Amniotic epithelial cell (primary cell): ENCODE data around the gene POLG.
A peak's percentile ranks its signal among the peaks of the same experiment; 100 is the strongest.

ENCODE experiments used
- DNase-seq: peaks from one replicate; pipeline ENCODE4 v3.0.0-alpha.2; 2010; ENCODE audit warnings: low read depth

POLG gene

DNA sequence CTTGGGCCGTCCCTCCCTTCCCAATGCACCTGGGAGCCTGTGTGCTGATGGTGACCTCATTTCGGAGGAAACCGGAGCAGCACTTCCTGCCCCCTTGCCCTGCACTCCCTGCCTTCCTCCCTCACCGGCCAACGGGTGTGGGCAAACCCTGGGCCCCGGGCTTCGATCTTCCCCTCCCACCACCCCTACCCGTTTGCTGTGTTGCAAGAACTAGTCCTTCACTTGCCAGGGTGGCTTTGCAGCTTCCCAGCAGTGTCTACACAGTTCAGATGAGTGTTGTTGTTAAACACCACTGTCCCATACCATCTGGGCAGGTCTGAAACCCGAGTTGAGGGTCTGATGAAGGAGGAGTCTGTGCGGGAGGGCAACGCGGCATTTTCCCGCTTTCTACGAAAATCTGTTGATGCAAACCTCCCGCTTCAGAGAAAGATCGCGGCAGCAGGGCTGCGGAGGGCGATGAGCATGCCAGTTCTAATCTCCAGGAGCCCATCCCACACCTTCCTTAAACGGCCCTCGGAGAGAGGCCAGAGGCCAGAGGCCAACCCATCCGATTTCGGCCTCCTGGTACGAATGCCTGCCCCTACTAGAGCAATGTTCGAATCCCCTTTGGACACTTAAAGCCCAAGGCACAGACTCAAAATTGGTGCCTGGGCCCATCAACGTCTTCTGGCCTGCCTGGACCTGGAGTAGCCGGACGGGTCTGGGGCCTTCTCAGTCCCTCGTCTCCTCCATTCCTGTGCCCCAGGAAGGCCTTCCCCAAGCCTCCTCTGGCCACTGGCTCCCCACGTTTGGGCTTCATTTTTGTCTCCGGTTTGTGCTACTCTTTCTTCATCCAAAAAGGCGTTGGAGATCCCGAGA is 35.7 kb upstream of the POLG start:
- no peak for DNase-seq

DNA sequence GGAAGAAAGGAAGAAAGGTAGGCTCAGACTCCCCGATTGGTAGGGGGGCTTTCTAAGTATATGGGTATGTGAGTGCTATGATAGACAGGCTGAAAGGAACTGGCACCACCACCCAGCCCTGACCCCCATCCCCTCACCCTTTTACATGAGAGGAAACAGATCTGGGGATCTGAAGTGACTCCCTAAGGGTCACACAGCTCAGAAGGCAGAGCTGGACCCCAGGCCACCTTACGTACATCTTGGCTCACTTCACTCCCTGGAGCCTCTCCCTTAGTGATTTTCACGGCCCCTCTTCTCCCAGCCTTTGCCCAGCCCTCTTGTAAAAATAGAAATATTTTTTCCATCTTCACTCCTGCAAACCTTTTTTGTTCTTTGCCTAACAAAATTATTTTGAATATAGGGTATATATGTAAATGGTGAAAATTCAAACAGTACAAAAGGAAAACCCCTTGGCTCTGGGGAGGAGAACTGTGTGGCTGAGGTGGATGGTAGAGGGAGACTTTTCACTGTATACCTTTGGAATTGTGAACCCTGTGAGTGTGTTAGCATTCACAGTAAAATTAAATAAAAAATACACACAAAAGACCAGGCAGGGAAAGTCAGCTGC is 34.8 kb upstream of the POLG start:
- no peak for DNase-seq

DNA sequence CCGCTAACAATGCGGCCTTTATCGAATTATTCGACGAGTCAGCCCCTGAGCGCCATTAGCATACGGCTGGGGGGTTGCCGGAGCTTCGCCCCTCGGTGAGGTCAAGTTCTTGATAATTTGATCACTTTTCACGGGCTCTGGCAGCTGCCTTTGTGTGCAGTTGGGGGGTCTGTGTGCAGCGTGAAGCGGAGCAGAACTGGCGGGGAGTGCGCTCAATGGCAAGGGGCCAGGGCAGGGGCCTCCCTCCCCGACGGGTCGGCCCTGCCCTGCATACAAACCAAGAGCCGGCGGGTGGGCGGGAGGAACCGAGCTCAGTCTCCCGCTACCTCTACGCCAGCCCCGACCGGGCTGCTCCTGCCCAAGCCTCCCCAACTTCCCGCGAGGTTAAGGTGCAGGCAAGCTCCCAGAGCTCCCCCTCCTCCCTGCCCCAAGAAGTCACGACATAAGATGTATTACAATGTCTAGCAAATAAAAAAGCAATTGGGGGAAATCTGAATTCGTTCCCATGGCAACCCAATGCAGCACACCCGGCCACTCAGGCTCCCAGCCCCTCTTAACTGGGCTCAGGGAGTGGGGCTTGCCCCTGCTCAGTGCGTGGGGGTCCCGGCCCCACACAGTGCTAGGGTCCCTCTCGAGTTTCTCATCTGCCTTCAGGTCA is 34.1 kb upstream of the POLG start:
- no peak for DNase-seq

DNA sequence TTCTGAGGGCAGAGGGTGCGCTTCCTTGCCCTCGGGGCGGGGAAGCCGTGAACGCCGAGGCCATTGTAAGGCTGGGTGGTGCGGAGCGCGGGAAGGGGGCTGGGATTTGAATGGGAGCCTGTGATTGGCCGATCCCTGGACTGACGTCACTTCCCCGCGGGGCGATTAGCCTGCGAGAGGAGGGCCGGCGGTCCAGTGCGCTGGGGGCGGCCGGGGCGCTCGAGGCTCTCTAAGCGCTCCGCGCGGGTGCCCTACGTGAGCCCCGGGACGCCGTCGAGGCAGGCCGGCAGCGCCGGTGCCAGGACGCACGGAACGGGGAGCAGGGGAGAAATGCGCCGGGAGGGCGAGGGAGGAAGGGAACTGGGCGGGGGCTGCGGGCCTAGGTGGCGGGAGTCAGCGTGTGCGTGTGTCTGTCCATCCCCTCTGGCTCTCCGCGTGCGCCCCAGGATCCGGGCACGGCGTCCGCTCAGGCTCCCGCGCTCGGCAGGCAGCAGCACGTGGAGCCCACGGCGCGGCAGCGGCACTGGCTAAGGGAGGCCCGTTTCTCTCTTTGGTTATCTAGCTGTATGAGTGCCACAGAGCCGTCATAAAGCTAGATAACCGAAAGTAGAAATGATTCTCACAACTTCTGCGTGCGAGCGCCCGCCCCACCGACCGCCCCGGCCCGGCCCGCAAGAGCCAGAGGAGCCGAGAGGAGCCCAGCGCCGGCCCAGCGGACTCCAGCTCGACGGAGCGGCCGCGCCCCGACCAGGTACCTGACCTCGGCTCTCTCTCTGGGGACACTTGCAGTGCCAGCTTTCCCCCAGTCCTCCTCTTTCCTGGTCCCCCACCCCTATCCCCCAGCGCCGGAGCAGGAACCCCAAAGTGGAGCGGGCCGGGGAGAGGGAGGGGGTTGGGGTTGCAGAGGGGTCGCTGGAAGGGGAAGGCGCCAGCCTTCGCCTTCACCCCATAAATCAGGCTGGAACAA is 33.1 kb upstream of the POLG start:
- no peak for DNase-seq

DNA sequence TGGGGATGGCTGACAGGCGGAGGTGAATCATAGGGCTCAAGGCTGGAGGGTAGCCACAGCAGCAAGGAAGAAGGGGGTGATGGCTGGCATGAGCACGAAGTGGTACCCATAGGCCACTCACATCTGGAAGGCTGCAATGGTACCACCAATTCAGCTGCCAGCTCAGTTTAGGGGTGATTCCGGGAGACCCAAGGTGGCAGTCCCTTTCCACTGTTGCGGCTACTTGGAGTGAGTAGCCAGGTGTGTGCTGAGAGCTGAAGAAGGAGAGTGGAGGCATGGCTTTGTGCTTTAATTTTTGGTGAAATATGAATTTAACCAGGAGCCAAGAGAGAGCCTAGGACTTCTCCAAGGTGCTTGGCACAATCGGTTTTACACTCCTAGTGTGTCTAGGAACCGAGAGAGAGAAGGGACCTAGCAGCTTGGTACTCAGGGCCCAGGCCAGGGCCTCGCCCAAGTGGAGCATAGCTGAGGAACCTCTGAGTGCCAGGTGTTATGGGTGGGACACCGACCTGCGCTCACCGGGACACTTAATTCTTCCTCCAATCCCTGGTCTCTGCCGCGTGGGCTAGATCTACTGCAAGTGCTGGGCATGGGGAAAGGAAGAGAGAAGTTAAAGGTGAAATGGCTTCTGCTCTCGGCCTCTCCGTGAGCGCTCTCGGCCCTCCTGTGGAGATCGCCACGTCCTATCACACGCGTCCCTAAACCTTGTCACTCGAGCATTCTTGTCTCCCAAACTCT is 32.2 kb upstream of the POLG start:
- no peak for DNase-seq

DNA sequence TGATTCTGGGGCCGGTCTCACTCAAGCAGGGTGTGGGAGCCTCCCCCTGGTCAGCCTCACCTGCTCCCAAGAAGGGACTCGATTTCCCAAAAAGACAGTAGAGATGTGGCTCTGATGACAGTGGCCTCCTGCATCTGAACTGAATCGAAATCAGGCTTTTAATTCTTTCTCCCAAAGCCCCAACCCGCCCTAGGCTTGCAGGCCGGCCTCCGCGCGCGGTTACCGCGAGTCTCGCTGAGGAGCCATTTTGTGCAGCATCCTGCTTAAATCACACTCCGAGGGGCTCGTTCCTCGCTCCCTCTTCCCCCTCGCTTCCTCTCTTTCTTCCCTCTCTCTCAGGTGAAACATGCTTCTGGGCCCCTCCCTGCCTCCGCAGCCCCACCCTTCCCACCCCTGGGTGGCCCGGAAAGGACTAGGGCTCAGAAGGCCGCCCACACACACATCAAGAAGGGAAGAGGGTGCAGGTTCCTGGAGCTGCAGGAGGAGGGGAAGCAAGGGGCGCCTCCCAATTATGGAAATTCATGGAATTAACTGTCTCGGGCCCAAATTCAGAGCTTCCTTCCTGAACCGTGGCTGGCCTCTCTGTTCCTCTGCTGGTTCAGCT is 30.9 kb upstream of the POLG start:
- DNase-seq = no peak

DNA sequence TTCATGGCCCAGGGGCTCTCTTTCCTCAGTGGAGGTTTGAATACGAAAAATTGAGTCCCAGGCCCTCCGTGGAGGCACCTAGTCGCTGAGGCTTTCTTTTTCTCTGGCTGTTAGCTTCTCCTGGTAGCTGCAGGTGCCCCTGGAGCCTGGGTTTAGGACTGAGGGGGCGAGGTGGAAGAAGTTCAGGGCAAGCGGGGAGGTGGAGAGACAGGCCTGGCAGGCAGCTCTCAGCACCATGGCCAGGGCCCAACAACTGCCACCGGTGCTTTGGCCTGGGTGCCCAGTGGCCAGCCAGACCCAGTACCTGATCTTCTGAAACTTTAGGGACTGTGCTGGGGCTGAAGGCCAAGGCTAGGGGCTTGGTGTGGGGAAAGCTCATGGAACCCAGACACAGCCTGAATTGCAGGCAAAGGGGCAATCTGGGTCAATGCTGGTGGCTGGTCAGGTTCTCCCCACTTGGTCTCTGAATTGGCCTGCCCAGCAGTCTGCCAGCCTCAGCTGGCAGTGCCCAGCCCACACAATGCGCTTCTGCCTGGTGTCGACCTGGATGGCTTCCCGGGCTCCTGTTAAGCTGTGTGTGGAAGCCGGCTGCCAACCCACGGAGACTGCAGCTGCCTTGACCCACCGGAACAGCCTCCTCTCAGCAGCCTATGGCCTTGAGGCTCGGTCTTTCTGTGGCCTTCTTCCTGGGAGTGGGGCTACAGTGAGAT is 30.3 kb upstream of the POLG start:
- DNase-seq = no peak

DNA sequence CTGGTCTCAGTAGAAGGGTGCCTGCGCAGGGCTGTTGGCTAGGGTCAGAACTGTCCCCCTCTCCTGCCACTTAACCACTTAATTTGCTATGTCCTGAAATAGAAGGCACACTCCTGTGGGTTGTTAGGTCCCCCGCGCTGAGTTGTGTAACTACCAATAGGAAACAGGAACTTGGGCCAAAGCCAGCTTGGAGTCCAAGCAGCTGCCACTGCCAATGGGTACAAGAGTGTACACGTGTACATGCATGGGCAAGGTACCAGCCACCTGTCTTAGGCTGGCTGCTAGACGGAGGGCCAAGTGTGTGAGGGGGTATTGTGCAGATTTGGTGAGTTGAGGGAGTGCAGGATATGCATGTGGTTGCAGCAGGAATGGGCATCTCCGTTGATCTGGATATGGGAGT is 29.7 kb upstream of the POLG start:
- DNase-seq = no peak

DNA sequence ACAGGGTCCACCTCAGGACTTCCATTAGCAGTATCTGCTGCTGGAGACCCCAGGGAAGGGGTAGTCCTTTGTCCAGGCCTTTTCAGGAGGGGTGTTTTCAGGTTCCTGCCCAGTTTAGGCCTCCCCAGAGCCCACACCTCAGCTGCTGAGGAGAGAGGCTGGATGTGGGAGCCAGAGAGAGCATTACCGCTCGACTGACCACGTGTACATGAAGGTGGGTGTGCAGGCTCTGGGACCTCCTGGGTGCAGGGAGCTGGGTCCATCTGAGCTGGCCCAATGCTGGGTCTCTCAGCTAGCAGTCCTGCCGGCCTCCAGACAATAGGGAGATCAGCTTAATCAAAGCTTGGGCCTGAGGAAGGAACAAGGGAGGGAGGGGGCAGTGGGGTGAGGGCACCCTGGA is 29.1 kb upstream of the POLG start:
- DNase-seq = no peak

DNA sequence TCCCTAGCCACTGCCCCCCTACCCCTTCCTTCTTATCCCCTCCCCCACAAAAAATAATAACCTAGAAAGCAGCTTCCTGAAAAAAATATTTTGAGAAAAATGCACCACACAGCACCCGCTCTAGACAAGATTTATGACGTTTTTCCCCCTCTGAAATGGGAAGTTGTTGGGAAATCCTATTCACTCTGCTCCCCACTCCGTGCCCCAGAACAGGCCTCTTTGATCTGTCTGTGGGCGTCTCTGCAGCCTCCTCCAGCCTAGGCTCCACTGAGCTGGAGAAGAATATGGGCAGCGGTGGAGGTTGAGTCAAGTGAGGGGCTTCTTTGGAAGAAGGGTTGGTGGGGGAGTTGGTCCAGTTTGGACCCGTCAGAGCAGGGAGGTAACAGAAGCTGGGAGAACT is 28.5 kb upstream of the POLG start:
- no peak for DNase-seq

DNA sequence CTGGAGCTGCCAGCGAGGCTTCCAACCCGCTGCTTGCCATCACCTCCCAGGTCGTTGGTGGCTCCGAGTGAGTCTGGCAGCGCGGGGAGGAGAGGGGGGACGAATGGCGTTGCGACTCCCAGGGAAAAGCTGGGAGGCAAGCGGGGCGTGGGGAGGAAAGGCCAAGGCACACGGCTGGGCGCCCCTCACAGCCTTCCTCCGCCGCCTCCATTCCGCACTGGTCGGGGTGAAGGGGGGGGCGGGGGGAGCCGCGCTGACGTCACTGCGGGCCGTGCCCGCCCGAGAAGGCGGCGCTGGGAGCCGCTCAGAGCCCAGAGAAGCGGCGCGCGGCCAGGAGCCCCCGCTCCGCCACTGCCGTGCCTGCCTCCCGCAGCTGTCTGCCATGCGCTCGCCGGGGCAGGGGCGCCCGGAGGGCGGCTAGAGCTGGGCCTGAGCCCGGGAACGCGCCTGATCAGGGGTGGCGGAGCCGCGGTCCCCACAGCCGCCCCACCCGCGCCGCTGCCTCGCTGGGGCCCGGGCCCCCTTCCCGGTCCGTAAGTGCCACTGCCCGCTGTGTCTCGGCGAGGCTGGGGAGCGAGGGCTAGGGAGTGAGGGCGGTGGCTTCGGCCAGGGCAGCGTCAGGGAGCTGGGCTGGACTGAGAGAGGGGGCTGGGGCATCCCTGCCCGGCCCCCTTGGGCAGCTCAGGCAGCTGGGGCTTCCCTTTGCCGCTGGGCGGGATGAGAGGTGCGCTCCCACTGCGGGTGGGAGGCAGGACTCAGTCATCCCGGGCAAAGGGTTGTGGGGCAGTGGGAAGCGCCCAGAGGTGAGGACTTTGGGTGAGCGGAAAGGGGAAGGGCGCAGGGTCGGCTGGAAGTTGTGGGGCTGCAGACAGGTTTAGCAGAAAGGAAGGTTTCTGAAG is 27.8 kb upstream of the POLG start:
- DNase-seq = no peak

DNA sequence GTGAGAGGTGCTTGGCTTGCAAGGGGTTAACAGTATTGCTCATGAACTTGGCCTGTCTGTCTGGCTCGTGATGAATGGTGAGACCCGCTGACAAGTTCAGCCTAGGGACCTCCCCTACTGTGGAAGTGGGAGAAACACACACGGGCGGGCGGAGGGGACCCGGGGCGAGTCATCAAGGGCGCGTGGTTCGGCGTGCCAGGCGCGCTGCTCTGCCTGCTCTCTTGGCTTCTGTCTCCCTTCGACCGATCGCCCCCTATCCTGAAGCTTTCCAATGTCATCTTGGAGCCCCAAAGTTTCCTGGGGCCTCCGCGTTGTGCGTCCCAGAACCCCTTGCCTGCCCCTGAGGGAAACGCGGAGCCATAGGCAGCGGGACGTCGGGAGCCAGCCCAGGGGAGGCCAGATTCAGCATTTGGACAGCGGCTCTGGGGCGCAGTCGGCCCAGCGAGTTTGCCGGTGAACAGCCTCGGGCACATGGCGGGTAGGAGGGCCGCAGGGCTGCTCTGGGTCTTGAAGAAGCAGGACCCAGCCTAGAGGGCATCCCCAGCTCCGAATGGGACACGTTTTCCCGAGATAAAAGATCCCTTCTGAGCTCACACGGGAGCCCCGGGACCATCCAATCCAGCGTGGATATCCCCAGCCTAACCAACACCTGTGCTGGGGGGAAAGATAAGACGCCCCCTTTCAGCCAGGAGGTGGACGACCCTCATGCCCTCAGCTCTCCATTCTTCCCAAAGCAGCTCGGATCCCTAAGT is 27.0 kb upstream of the POLG start:
- peak; percentile 49 for DNase-seq

DNA sequence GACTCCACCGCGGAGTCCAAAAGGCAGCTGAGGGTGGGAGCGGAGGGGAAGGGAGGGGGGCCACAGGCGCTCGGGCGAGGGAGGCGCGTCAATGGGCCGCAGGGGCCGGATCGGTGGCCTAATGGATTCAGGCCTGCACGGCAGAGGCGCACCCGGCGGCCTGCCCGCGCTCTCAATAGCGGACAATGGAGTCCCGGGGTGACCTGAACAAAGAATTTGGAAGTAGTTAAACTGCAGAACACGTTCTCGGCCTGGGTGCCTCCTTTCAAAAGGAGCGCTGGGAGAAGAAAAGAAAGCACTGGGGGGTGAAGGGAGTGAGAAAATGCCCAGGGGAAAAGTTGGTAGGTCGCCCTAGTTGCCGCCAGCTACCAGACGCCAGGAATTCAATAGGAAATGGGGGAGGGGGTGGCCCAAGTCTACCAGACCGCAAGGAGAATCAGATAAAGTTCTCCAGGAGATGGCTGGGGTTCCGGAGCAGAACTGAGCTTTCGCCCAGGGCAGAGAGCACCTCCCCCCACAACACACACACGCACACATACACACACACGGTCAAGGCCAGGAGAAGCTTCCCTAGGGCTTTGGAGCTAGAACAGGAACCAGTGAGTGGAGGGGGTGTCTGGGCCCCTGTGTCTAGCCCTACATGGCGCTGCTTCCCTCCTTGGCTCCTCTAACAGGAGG is 25.8 kb upstream of the POLG start:
- DNase-seq = no peak

DNA sequence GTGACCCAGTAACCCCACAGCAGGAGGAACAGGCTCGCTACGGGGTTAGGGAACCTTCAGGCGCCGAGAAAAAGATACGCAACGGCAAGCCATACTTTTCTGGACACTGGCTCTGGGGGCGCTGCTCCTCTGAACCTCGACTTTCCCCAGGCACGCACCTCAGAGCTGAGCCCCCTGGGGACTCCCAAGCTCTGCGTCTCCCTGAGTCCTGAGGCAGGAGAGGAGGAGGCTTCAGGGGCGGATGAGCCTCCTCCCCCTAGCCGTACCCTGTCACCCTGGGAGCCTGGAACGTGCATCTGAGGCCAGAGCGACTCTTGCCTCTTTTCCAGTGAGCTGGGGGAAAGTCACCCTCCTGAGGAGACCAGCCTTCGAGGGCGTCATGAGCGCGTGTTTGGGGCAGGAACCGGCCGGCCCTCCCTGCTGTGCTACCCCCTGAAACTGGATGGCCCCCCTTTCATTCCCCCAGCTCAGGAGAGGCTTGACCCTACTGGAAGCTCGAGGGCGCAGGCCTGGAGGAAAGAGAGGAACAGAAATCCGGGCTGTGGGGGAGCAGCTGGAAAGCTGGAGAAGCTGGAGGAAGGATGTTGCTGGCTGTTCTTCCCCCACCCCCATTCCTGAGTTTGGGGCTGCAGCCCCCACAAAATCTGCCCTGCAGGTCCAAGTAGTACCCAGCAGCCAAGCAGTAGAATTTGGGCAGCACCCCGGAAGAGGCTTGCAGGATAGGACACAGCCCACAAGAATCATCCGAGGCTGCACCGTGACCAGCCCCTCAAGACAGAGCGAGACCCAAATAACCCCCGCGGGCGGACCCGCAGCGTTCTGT is 25.1 kb upstream of the POLG start:
- DNase-seq = no peak

DNA sequence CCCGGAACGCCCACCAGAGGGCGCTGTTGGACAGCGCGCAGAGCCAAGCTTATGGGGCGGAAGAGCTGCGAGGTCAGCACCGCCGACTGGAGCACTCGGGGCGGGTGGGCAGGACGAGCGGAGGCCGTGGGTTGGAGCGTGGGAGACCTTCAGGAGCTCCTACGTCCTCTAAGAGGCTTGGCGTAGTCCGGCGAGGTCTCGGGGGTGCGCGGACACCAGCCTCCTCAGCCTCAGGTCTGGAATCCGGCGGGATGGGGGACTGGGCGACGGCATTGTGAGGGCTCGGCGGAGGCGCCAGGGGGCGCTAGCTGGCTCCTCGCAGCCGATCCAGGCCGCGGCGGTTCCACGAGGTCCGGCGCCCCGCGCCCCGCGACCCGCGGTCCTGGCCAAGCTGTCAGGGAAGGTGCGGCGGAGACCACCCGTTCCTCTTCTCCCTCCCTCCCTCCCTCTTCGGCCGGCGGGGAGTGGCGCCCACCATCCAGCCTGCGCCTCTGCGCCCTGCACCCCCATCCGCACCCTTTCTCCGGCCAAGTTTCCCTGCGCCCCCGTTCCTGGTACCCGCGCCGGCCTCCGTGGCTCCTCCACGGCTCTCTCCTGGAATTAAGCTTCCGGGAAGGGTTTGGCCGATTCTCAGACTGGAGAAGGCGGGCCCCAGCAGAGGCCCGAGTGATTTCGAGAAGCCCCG is 24.3 kb upstream of the POLG start:
- peak; percentile 46 for DNase-seq

DNA sequence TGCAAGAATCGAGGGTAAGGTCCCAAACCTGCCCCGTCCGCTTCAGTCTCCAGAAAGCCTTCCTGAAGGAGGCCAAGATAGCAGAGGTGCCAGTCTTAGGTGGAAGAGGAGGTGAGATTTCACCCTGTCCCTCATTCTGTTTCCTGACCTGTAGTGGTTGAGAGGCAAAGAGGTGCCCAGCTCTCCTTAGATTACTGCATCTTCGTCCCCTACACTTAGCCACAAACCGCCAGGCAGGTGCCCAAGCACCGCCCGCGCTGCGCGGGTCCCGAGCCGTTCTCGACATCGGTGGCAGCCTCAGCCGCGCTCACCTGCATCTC is 23.8 kb upstream of the POLG start:
- DNase-seq = no peak
